Measurements from ENCODE around the gene TMEM61. TPM values are rescaled to one million over a fixed set of nuclear protein-coding genes. Genes with fewer than 3 reads are reported as not detected.

The TMEM61 gene
- total RNA-seq, 1 experiment from 2014 or later: not detected

GRCh38 chr1:54997711-54997986, 17.2 kb downstream of the TMEM61 start:
- ChIA-PET CTCF (interaction anchor here (1.1 to 3.0 kb wide), 2 partner anchors 47 to 58 kb away, joined by 3 to 15 read pairs; no protein-coding TSS in a partner anchor), POLR2A (no interaction called here)
- no peaks in the 10 kb centered on the region for H3K9me3 ChIP-seq
- no peaks in the 10 kb centered on the region for H3K27me3 ChIP-seq (replicated peaks; ENCODE audit: control insufficient read depth, insufficient read depth, low read length)
- H3K9me3 Mint-ChIP-seq (ENCODE audit: unreplicated experiment): no peaks in the 10 kb centered on the region
- no peaks in the 10 kb centered on the region for H3K4me1 ChIP-seq
- no peaks in the 10 kb centered on the region for H3K36me3 Mint-ChIP-seq (ENCODE audit: insufficient read depth, unreplicated experiment)
- no peak overlapping the region for H3K4me3 ChIP-seq (ENCODE audit: low read depth, low read length)
- BruUV-seq (replicated peaks): no TSS peak
- H3K36me3 ChIP-seq (ENCODE audit: control insufficient read depth, insufficient read depth, low read length): no peaks in the 10 kb centered on the region
- no peak for TF ChIP-seq CTCF (IDR thresholded peaks at IDR 0.05; ENCODE audit: insufficient read depth in 1 of 2, low read depth in 1 of 2, low read length in 1 of 2, severe bottlenecking in 1 of 2, unreplicated experiment in 1 of 2)
- H3K27ac Mint-ChIP-seq (ENCODE audit: unreplicated experiment): no peak overlapping the region
- H3K4me1 Mint-ChIP-seq (ENCODE audit: low read depth, unreplicated experiment): peaks cover 8% of the 10 kb centered on the region
- DNase-seq: no peak
- intact Hi-C loops (cut with micrococcal nuclease; ENCODE audit: unreplicated experiment): no loop called here
- no peak overlapping the region for H3K4me3 Mint-ChIP-seq (ENCODE audit: unreplicated experiment)
- peaks cover 4% of the 10 kb centered on the region for H3K27me3 Mint-ChIP-seq (ENCODE audit: insufficient read depth, unreplicated experiment)

GRCh38 chr1:54998100-54998499, 17.7 kb downstream of the TMEM61 start:
- no peaks in the 10 kb centered on the region for H3K9me3 Mint-ChIP-seq (ENCODE audit: unreplicated experiment)
- H3K4me1 Mint-ChIP-seq (ENCODE audit: low read depth, unreplicated experiment): peaks cover 8% of the 10 kb centered on the region
- POLR2A ChIA-PET: no interaction called here
- no peak for TF ChIP-seq CTCF (IDR thresholded peaks at IDR 0.05; ENCODE audit: insufficient read depth in 1 of 2, low read depth in 1 of 2, low read length in 1 of 2, severe bottlenecking in 1 of 2, unreplicated experiment in 1 of 2)
- H3K36me3 ChIP-seq (ENCODE audit: control insufficient read depth, insufficient read depth, low read length): no peaks in the 10 kb centered on the region
- no peaks in the 10 kb centered on the region for H3K36me3 Mint-ChIP-seq (ENCODE audit: insufficient read depth, unreplicated experiment)
- H3K27me3 ChIP-seq (replicated peaks; ENCODE audit: control insufficient read depth, insufficient read depth, low read length): no peaks in the 10 kb centered on the region
- H3K27me3 Mint-ChIP-seq (ENCODE audit: insufficient read depth, unreplicated experiment): peaks cover 4% of the 10 kb centered on the region
- H3K4me3 ChIP-seq (ENCODE audit: low read depth, low read length): no peak overlapping the region
- H3K27ac Mint-ChIP-seq (ENCODE audit: unreplicated experiment): no peak overlapping the region
- CTCF ChIA-PET: interaction anchor here (0.5 kb wide), 1 partner anchor 8 kb away, joined by 3 read pairs; no protein-coding TSS in a partner anchor
- BruUV-seq (replicated peaks): no TSS peak
- no peaks in the 10 kb centered on the region for H3K9me3 ChIP-seq
- intact Hi-C loops (cut with micrococcal nuclease; ENCODE audit: unreplicated experiment): no loop called here
- no peak for DNase-seq
- H3K4me1 ChIP-seq: no peaks in the 10 kb centered on the region
- H3K4me3 Mint-ChIP-seq (ENCODE audit: unreplicated experiment): no peak overlapping the region

GRCh38 chr1:54998677-54999076, 18.2 kb downstream of the TMEM61 start, which contains the start of gene BSND:
Gene BSND (plus strand): TSS chr1:54998933. CDS start chr1:54999187, 254 bp downstream.
- Histone ChIP-seq H3K36me3 (ENCODE audit: control insufficient read depth, insufficient read depth, low read length) (no peaks in the 10 kb centered on the region), H3K27me3 (replicated peaks; ENCODE audit: control insufficient read depth, insufficient read depth, low read length) (no peaks in the 10 kb centered on the region), H3K4me3 (ENCODE audit: low read depth, low read length) (no peak within 1 kb of the TSS), H3K9me3 (no peaks in the 10 kb centered on the region), H3K4me1 (no peaks in the 10 kb centered on the region)
- H3K9me3 Mint-ChIP-seq (ENCODE audit: unreplicated experiment): no peaks in the 10 kb centered on the region
- no peak for DNase-seq
- BruUV-seq (replicated peaks): no TSS peak
- POLR2A ChIA-PET: no interaction called here
- peaks cover 8% of the 10 kb centered on the region for H3K4me1 Mint-ChIP-seq (ENCODE audit: low read depth, unreplicated experiment)
- H3K36me3 Mint-ChIP-seq (ENCODE audit: insufficient read depth, unreplicated experiment): no peaks in the 10 kb centered on the region
- TF ChIP-seq CTCF (IDR thresholded peaks at IDR 0.05; ENCODE audit: insufficient read depth in 1 of 2, low read depth in 1 of 2, low read length in 1 of 2, severe bottlenecking in 1 of 2, unreplicated experiment in 1 of 2): no peak
- H3K27ac Mint-ChIP-seq (ENCODE audit: unreplicated experiment): no peak within 1 kb of the TSS
- intact Hi-C loops (cut with micrococcal nuclease; ENCODE audit: unreplicated experiment): no loop called here
- CTCF ChIA-PET: interaction anchor here (0.5 kb wide), 1 partner anchor 9 kb away, joined by 3 read pairs; no protein-coding TSS in a partner anchor
- peaks cover 4% of the 10 kb centered on the region for H3K27me3 Mint-ChIP-seq (ENCODE audit: insufficient read depth, unreplicated experiment)
- no peak within 1 kb of the TSS for H3K4me3 Mint-ChIP-seq (ENCODE audit: unreplicated experiment)
